Neural crest cell (in vitro differentiated cells): ENCODE results near the gene PRR14. TPM values are rescaled to one million over a fixed set of nuclear protein-coding genes. Genes with fewer than 3 reads are reported as not detected.

Experiments
- DNase-seq: peaks from one replicate; pipeline ENCODE4 v3.0.0; 2021; ENCODE audit warnings: low read depth, mixed read lengths, low spot score
- H3K27ac Mint-ChIP-seq: one replicate; pipeline ENCODE4 v1.8.0; 2021; ENCODE audit warnings: mild to moderate bottlenecking, mixed read lengths; ENCODE audit not compliant: unreplicated experiment
- H3K27me3 Mint-ChIP-seq: 2 replicates; pipeline ENCODE4 v1.8.0; 2021; ENCODE audit warnings: low read depth, mild to moderate bottlenecking, mixed read lengths
- H3K36me3 Mint-ChIP-seq: 2 replicates; pipeline ENCODE4 v1.8.0; 2021; ENCODE audit warnings: low read depth, mild to moderate bottlenecking, mixed read lengths
- H3K4me1 Mint-ChIP-seq: 2 replicates; pipeline ENCODE4 v1.8.0; 2021; ENCODE audit warnings: mixed read lengths
- H3K4me3 Mint-ChIP-seq: one replicate; pipeline ENCODE4 v1.8.0; 2021; ENCODE audit warnings: mild to moderate bottlenecking, mixed read lengths
- H3K9me3 Mint-ChIP-seq: 2 replicates; pipeline ENCODE4 v1.8.0; 2021; ENCODE audit warnings: mixed read lengths
- total RNA-seq: library from RNA; stranded (reverse); gene quantifications from 2 replicates; pipeline ENCODE4 v1.2.1, GENCODE V29; 2021
- TF ChIP-seq, protein P1 (sequence below): fragments of 200-600 bp; sonication (generic); conservative IDR thresholded peaks from 2 replicates; pipeline ENCODE4 v1.5.0; 2021; ENCODE audit warnings: antibody characterized with exemption, mild to moderate bottlenecking

Gene PRR14
- total RNA-seq, 1 donor from 2014 or later: 67.0 TPM

DNA sequence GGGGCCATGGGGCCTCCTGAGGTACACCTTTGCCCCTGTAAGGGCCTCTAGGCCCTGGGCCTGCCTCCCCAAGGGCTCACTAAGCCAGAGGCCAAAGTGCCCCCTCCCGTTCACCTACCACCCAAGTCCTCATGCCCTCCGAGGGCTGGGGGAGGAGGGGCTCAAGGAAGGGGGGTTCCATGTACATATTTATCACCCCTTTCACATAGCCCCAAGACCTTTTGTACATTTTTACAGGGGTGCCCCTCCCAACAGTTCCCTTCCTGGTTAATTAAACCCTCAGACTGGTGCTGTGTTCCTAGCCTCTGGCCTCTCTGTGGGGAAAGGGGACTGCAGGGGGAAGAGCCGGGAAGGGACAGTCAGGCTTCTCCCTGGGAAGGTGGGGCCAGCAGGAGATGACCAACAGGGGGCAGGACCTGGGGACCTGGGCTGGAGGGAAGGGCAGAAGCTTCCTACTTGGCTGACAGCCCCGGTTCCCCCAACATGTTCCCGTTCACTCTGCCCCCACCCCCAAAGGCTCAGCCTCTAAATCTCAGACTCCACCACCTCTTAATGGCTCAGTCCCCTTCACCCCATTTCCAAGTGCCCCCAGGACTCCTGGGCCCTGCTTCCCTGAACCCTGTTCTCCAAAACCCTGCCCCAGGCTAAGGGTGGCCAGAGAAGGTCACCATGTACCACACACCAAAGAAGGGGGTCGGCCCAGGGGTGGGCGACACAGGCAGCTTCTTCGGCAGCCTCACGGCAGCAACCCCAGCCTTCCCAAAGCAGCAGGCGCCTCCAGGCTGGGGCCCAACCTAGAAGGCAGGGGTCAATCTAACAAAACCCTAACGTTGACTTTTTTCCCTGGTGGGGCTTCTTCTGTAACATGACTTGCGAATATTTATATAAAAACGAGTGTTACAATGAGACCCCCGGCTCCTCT is 19.4 kb downstream of the PRR14 start:
- TF ChIP-seq, protein P1, sequence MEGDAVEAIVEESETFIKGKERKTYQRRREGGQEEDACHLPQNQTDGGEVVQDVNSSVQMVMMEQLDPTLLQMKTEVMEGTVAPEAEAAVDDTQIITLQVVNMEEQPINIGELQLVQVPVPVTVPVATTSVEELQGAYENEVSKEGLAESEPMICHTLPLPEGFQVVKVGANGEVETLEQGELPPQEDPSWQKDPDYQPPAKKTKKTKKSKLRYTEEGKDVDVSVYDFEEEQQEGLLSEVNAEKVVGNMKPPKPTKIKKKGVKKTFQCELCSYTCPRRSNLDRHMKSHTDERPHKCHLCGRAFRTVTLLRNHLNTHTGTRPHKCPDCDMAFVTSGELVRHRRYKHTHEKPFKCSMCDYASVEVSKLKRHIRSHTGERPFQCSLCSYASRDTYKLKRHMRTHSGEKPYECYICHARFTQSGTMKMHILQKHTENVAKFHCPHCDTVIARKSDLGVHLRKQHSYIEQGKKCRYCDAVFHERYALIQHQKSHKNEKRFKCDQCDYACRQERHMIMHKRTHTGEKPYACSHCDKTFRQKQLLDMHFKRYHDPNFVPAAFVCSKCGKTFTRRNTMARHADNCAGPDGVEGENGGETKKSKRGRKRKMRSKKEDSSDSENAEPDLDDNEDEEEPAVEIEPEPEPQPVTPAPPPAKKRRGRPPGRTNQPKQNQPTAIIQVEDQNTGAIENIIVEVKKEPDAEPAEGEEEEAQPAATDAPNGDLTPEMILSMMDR: no peak
- Mint-ChIP-seq H3K4me3 (no peak overlapping the region), H3K4me1 (no peaks in the 10 kb centered on the region), H3K36me3 (peaks cover 7% of the 10 kb centered on the region), H3K9me3 (no peaks in the 10 kb centered on the region), H3K27ac (no peak overlapping the region), H3K27me3 (no peaks in the 10 kb centered on the region)
- DNase-seq: no peak

DNA sequence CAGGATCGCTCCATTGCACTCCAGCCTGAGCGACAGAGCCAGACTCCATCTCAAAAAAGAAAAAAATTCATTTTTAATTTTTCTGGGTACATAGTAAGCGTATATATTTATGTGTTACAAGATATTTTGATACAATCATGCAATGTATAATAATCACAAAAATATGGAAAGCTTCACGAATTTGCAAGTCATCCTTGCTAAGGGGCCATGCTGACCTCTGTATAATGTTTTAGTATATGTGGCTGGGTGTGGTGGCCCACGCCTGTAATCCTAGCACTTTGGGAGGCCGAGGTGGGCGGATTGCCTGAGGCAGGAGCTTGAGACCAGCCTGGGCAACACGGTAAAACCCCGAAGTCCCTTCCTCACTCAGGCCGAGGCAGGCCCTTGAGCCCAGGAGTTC is 24.4 kb downstream of the PRR14 start:
- Mint-ChIP-seq H3K27me3 (no peaks in the 10 kb centered on the region), H3K36me3 (peaks cover 3% of the 10 kb centered on the region), H3K27ac (no peak overlapping the region), H3K4me1 (peaks cover 8% of the 10 kb centered on the region), H3K4me3 (no peak overlapping the region), H3K9me3 (no peaks in the 10 kb centered on the region)
- no peak for DNase-seq
- TF ChIP-seq, protein P1: no peak

DNA sequence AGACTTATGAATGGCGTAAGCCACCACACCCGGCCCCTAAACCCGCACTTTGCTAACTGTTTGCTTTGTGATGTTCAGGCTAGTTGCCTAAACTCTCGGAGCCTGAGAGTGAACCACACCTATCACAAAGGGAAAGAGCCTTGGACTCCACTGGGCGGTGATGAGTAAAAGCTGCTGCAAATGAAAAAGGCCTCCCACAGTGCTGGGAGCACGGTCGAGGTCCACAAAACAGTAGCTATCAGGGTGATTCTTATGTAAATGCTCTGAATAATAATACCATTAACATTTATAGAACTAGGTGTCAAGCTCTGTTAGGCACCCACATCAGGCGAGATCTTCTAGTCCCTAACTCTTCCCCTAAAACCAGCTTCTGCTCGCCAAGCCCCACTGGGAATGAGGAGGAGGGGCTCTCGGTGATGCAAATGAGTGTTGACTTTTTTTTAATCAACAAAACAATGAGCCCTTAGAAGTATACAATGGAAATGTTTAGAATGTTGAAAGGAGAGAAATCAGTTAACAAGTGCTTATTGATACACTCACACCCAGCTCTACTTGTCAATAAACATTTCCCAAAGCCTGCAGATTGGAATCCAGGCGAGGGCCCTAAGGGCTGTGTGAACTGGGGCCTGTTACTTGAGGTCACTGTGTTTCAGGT is 27.3 kb downstream of the PRR14 start:
- H3K27me3 Mint-ChIP-seq: no peaks in the 10 kb centered on the region
- TF ChIP-seq, protein P1: no peak
- H3K27ac Mint-ChIP-seq: no peak overlapping the region
- H3K9me3 Mint-ChIP-seq: no peaks in the 10 kb centered on the region
- no peak overlapping the region for H3K4me3 Mint-ChIP-seq
- DNase-seq: no peak
- peaks cover 8% of the 10 kb centered on the region for H3K4me1 Mint-ChIP-seq
- H3K36me3 Mint-ChIP-seq: no peaks in the 10 kb centered on the region

DNA sequence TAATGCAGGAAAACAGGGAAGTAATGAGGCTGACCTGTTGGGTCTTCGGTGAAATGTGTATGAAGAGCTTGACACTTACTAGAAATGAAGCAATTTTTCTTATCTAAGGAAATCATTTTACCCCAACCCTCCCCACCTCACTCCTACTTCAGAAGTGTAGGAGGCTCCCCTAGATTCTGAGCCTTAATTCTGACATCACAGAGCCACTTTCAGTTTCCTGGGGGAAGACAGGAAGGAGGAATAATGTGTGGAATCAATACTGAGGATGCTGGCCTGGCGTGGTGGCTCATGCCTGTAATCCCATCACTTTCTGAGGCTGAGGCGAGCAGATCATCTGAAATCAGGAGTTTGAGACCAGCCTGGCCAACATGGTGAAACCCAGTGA is 27.8 kb downstream of the PRR14 start:
- H3K4me3 Mint-ChIP-seq: no peak overlapping the region
- no peaks in the 10 kb centered on the region for H3K27me3 Mint-ChIP-seq

DNA sequence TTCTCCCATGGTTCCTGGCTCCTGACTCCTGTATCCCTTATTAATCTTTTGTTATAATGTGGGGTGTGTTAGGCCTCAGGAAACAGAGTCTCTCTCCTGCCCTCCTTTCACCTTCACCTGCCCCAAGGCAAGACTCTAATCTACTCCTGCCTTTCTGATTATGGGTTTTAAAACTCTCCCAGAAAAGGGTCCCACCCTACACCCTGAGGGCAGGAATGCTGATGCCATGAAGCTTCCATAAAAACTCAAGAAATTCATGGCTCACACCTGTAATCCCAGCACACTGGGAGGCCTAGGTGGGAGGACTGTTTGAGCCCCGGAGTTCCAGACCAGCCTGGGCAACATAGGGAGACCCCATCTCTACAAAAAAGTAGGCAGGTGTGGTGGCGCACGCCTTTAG is 29.6 kb downstream of the PRR14 start:
- TF ChIP-seq, protein P1: no peak
- H3K4me3 Mint-ChIP-seq: no peak overlapping the region
- DNase-seq: no peak
- no peaks in the 10 kb centered on the region for H3K36me3 Mint-ChIP-seq
- no peaks in the 10 kb centered on the region for H3K9me3 Mint-ChIP-seq
- peaks cover 8% of the 10 kb centered on the region for H3K4me1 Mint-ChIP-seq
- no peak overlapping the region for H3K27ac Mint-ChIP-seq
- H3K27me3 Mint-ChIP-seq: no peaks in the 10 kb centered on the region

More for the DNA sequence above, 27.8 kb downstream of the PRR14 start:
- Mint-ChIP-seq H3K9me3 (no peaks in the 10 kb centered on the region), H3K4me1 (peaks cover 8% of the 10 kb centered on the region), H3K27ac (no peak overlapping the region), H3K36me3 (no peaks in the 10 kb centered on the region)
- DNase-seq: no peak
- TF ChIP-seq, protein P1: no peak
